HEK293 (cell line): ENCODE measurements around the gene HLA-DOB.

Experiments
- CTCF ChIA-PET: fragments of 350-600 bp; formaldehyde crosslinking; extraction: SDS; loops from one replicate; lab custom pipeline; 2021; ENCODE audit warnings: antibody characterized with exemption; lab: Yijun Ruan, JAX
- POLR2A ChIA-PET: fragments of 300-600 bp; formaldehyde crosslinking; extraction: SDS; loops from one replicate; lab custom pipeline; 2020; ENCODE audit warnings: antibody characterized with exemption, inconsistent platforms; lab: Yijun Ruan, JAX
- H3K27ac ChIP-seq: fragments of 200-500 bp; sonication (Bioruptor generic); 2 replicates; pipeline ENCODE4 v1.5.1; 2014; ENCODE audit warnings: low read depth, low read length, control low read depth, inconsistent platforms; ENCODE audit errors: extremely low read depth
- H3K36me3 ChIP-seq, 2 experiments: fragments of 200-500 bp in 1 of 2; sonication (Bioruptor generic) in 1 of 2; 1 replicate in 1 of 2; 2 replicates in 1 of 2; pipeline ENCODE4 v1.5.1; 2014 to 2017; ENCODE audit warnings: inconsistent platforms in 2 of 2, low read length in 2 of 2; ENCODE audit not compliant: control insufficient read depth in 2 of 2, insufficient read depth in 1 of 2
- H3K4me1 ChIP-seq: fragments of 200-500 bp; sonication (Bioruptor generic); 2 replicates; pipeline ENCODE4 v1.5.1; 2014; ENCODE audit warnings: mild to moderate bottlenecking, low read length, inconsistent platforms; ENCODE audit not compliant: control insufficient read depth, insufficient read depth
- H3K4me3 ChIP-seq: 2 replicates; pipeline ENCODE4 v1.5.1; 2011; ENCODE audit warnings: low read depth, mild to moderate bottlenecking, control low read depth, low read length, moderate library complexity
- H3K9me3 ChIP-seq: fragments of 200-500 bp; sonication (Bioruptor generic); 2 replicates; pipeline ENCODE4 v1.5.1; 2014; ENCODE audit warnings: low read depth, low read length, inconsistent platforms; ENCODE audit not compliant: control insufficient read depth, insufficient read depth
- MEIS1 ChIP-seq: sonication (generic); formaldehyde crosslinking; IDR thresholded peaks from 2 replicates; pipeline ENCODE4 v1.8.1; 2022; ENCODE audit warnings: missing genetic modification reagents, mild to moderate bottlenecking, borderline replicate concordance
- MYNN ChIP-seq: fragments of 450-650 bp; formaldehyde crosslinking; IDR thresholded peaks from 2 replicates; pipeline ENCODE4 v1.5.1; 2016; ENCODE audit warnings: missing biosample characterization, missing genetic modification characterization, borderline replicate concordance
- PRDM10 ChIP-seq: fragments of 450-650 bp; formaldehyde crosslinking; IDR thresholded peaks from 2 replicates; pipeline ENCODE4 v1.5.1; 2016; ENCODE audit warnings: missing biosample characterization, missing genetic modification characterization
- SP3 ChIP-seq: fragments of 450-650 bp; formaldehyde crosslinking; IDR thresholded peaks from 2 replicates; pipeline ENCODE4 v1.5.1; 2016; ENCODE audit warnings: missing biosample characterization, missing genetic modification characterization
- ZBTB17 ChIP-seq: fragments of 450-650 bp; formaldehyde crosslinking; IDR thresholded peaks from 2 replicates; pipeline ENCODE4 v1.5.1; 2016; ENCODE audit warnings: missing biosample characterization, missing genetic modification characterization
- ZBTB6 ChIP-seq: fragments of 450-650 bp; formaldehyde crosslinking; IDR thresholded peaks from 2 replicates; pipeline ENCODE4 v1.5.1; 2017; ENCODE audit warnings: missing biosample characterization, missing genetic modification characterization
- ZFP3 ChIP-seq: fragments of 450-650 bp; formaldehyde crosslinking; IDR thresholded peaks from 2 replicates; pipeline ENCODE4 v1.5.1; 2016; ENCODE audit warnings: low read depth, missing biosample characterization, missing genetic modification characterization
- ZFP37 ChIP-seq: fragments of 450-650 bp; formaldehyde crosslinking; IDR thresholded peaks from 2 replicates; pipeline ENCODE4 v1.5.1; 2016; ENCODE audit warnings: missing biosample characterization, missing genetic modification characterization
- ZNF132 ChIP-seq: fragments of 450-650 bp; formaldehyde crosslinking; IDR thresholded peaks from 2 replicates; pipeline ENCODE4 v1.5.1; 2017; ENCODE audit warnings: missing biosample characterization, missing genetic modification characterization, borderline replicate concordance
- ZNF214 ChIP-seq: fragments of 450-650 bp; formaldehyde crosslinking; IDR thresholded peaks from 2 replicates; pipeline ENCODE4 v1.5.1; 2017; ENCODE audit warnings: missing biosample characterization, mild to moderate bottlenecking, missing genetic modification characterization, borderline replicate concordance
- ZNF292 ChIP-seq: fragments of 450-650 bp; formaldehyde crosslinking; IDR thresholded peaks from 2 replicates; pipeline ENCODE4 v1.5.1; 2016; ENCODE audit warnings: low read depth, missing biosample characterization, missing genetic modification characterization, borderline replicate concordance
- ZNF354C ChIP-seq: fragments of 450-650 bp; formaldehyde crosslinking; IDR thresholded peaks from 2 replicates; pipeline ENCODE4 v1.5.1; 2016; ENCODE audit warnings: missing biosample characterization, missing genetic modification characterization, low read depth, borderline replicate concordance
- ZNF391 ChIP-seq: fragments of 450-650 bp; formaldehyde crosslinking; IDR thresholded peaks from 2 replicates; pipeline ENCODE4 v1.5.1; 2016; ENCODE audit warnings: low read depth, missing biosample characterization, missing genetic modification characterization, borderline replicate concordance
- ZNF561 ChIP-seq: fragments of 450-650 bp; IDR thresholded peaks from 2 replicates; pipeline ENCODE4 v1.5.1; 2018; ENCODE audit warnings: missing biosample characterization, missing genetic modification characterization, borderline replicate concordance
- ZNF585B ChIP-seq: fragments of 450-650 bp; formaldehyde crosslinking; IDR thresholded peaks from 2 replicates; pipeline ENCODE4 v1.5.1; 2016; ENCODE audit warnings: missing biosample characterization, missing genetic modification characterization
- ZNF600 ChIP-seq: fragments of 450-650 bp; formaldehyde crosslinking; IDR thresholded peaks from 2 replicates; pipeline ENCODE4 v1.5.1; 2016; ENCODE audit warnings: missing biosample characterization, missing genetic modification characterization
- ZNF624 ChIP-seq: fragments of 450-650 bp; formaldehyde crosslinking; IDR thresholded peaks from 2 replicates; pipeline ENCODE4 v1.5.1; 2017; ENCODE audit warnings: missing biosample characterization, missing genetic modification characterization
- ZNF629 ChIP-seq: fragments of 450-650 bp; formaldehyde crosslinking; IDR thresholded peaks from 2 replicates; pipeline ENCODE4 v1.5.1; 2017; ENCODE audit warnings: missing biosample characterization, missing genetic modification characterization
- ZNF707 ChIP-seq: fragments of 450-650 bp; formaldehyde crosslinking; IDR thresholded peaks from 2 replicates; pipeline ENCODE4 v1.5.1; 2016; ENCODE audit warnings: missing biosample characterization, missing genetic modification characterization
- ZSCAN18 ChIP-seq: fragments of 450-650 bp; formaldehyde crosslinking; IDR thresholded peaks from 2 replicates; pipeline ENCODE4 v1.5.1; 2016; ENCODE audit warnings: missing biosample characterization, missing genetic modification characterization

HLA-DOB gene

GRCh38 chr6:32815996-32816395, 806 bp downstream of the HLA-DOB start:
- no peak overlapping the region for H3K27ac ChIP-seq

DNA sequence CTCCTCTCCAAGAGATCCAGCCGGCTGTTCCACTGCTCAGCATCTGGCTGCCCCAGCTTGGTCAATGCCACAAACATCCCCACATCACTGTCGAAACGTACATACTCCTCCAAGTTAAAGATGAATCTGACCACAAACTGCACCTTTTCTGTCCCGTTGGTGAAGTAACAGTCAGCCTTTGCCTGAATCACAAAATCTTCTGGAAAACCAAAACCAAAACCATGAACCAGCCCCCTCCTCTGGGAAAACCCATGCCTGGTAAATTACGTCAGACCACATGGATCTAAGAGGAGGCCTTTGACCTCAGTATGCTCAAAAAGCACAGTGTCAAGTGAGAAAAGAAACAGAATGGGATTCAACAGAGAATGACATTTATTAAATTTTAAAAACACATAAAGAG, 1.7 kb downstream of the HLA-DOB start:
- CTCF ChIA-PET: no interaction called here
- TF ChIP-seq ZFP3 (tag by site-specific recombination) (no peak), ZNF354C (tag by site-specific recombination) (no peak)
- POLR2A ChIA-PET: interaction anchor here (0.5 kb wide), 1 partner anchor 175 kb away, joined by 6 read pairs; no protein-coding TSS in a partner anchor
- Histone ChIP-seq H3K36me3 (no peaks in the 10 kb centered on the region), H3K27ac (no peak overlapping the region), H3K9me3 (no peaks in the 10 kb centered on the region), H3K4me3 (no peak overlapping the region), H3K4me1 (no peaks in the 10 kb centered on the region)

More at GRCh38 chr6:32815996-32816395, 806 bp downstream of the HLA-DOB start:
- TF ChIP-seq ZNF624: no peak
- TF ChIP-seq SP3 (tag by site-specific recombination): no peak
- TF ChIP-seq ZNF707 (tag by site-specific recombination): no peak
- TF ChIP-seq ZBTB6 (tag by site-specific recombination): no peak
- ChIA-PET POLR2A (no interaction called here), CTCF (no interaction called here)
- no peak overlapping the region for H3K4me3 ChIP-seq
- no peaks in the 10 kb centered on the region for H3K9me3 ChIP-seq
- H3K36me3 ChIP-seq: no peaks in the 10 kb centered on the region
- H3K4me1 ChIP-seq: no peaks in the 10 kb centered on the region

DNA sequence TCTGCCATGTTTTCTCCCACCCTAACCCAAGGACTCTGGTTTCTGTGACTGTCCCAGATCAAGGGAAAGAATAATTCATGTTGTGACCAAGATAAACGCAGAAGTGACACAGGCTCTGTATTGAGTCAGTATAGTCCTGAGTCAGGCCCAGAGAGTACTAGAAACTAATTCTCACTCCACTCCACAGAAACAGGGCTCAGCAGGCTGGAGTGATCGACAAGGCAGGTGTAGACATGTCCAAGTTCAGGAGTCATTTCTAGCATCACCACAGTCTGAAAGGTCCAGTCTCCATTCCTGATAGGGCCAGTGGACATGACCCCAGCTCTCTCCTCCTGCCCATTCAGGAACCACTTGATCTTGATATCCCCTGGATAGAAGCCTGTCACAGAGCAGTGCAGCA, 2.7 kb downstream of the HLA-DOB start:
- TF ChIP-seq ZNF585B (tag by site-specific recombination) (no peak), ZBTB17 (no peak), ZNF561 (tag by site-specific recombination) (no peak), ZNF629 (tag by site-specific recombination) (no peak), ZNF292 (tag by site-specific recombination) (no peak), MYNN (tag by site-specific recombination) (no peak), ZNF391 (tag by site-specific recombination) (no peak), ZSCAN18 (tag by site-specific recombination) (no peak), ZNF214 (no peak), ZNF600 (tag by site-specific recombination) (no peak), PRDM10 (tag by site-specific recombination) (no peak), ZFP37 (tag by site-specific recombination) (no peak), MEIS1 (no peak), ZNF132 (no peak)
- TF ChIP-seq, all 188 proteins: peak for 0
- H3K27ac ChIP-seq: no peak overlapping the region
- ChIA-PET POLR2A (interaction anchor here (1.2 kb wide), 1 partner anchor 80 kb away, joined by 3 read pairs; no protein-coding TSS in a partner anchor), CTCF (interaction anchor here (0.7 to 2.0 kb wide), 4 partner anchors 10 to 114 kb away, joined by 4 to 5 read pairs (median 4); no protein-coding TSS in a partner anchor)
- H3K4me1 ChIP-seq: no peaks in the 10 kb centered on the region
- no peaks in the 10 kb centered on the region for H3K36me3 ChIP-seq
- H3K9me3 ChIP-seq: no peaks in the 10 kb centered on the region
- H3K4me3 ChIP-seq: no peak overlapping the region
